Activated T-cell treated with anti-CD3 and anti-CD28 coated beads for 24 hours (primary cell): ENCODE data around the gene PMM2.
"Not testable (repeated sequence)": the region's sequence is repeated elsewhere in the genome, so short reads cannot be mapped to it uniquely, and the experiment has no call there.

ENCODE experiments used
- DNase-seq: peaks from one replicate; pipeline ENCODE4 v3.0.0-alpha.2; 2020; ENCODE audit warnings: low read depth

The PMM2 gene

DNA sequence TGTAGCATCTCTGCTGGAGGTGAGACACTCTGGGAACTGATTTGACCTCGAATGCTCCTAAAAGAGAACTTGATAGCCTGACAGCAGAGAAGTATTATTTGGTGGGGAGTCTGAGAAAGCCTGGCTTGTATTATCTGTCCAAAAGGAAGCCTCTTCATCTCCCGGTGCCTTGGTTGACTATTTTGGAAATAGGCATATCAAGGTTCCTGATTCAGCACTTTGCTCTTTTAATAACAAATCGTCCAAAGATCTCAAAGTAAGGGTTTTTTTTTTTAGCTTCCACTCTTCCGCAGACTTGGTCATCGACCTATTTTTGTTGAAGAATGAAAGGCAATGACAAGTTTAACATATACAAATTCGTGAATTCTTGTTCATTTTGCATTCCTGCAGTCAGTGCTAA is 15.0 kb upstream of the PMM2 start:
- no peak for DNase-seq

- DNase-seq, result no peak
These were observed 12.2 kb upstream of the PMM2 start for GRCh38 chr16:8785408-8785807.

- not testable (repeated sequence) for DNase-seq
These were observed 11.3 kb upstream of the PMM2 start for GRCh38 chr16:8786316-8786715.

DNA sequence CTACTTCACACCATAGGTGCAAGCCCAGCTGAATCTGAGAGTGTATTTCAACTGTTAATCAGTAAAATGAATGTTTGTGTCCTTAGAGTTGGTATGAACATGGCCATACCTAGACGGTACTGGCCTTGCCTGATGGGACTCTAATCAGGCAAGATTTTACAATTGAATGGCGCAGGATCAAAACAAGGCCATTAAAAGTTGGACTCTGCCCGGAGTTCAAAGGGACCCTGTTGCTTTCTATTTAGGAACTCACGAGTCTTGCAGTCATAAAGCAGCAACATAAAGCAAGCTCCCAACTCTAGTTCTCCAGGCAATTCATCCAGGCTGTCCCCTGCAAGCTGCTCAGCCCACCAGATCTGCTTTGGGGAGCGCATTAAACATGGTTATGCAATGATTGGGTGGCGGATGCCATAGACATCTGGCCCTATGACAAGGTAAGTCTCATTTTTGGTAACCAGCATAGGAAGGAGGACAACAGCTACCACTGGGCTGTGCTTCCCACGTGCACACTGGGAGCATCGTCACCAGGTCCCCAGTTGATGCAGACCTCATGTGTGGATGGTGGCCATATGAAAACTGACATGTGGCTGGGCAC is 9.0 kb upstream of the PMM2 start:
- no peak for DNase-seq

DNA sequence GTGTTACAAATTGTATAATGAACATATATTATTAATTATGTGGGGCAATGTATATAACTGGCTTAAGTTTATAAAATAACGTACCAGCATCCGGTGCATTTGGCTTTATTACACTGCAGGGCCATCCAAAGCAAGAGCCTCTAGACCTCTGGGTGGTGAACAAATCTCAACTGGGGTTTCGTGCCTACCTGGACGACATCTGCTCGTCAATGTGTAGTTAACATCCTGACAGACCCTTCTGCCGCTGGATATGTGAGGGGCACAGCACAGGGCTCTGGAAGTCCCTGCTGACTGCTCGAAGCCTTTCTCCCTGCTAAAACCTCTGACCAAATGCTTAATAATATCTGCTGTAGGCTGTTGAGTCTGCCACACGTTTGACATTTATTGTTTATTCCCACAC is 2.5 kb upstream of the PMM2 start:
- no peak for DNase-seq

GRCh38 chr16:8795818-8796217 is 1.8 kb upstream of the PMM2 start:
- DNase-seq, result no peak

DNA sequence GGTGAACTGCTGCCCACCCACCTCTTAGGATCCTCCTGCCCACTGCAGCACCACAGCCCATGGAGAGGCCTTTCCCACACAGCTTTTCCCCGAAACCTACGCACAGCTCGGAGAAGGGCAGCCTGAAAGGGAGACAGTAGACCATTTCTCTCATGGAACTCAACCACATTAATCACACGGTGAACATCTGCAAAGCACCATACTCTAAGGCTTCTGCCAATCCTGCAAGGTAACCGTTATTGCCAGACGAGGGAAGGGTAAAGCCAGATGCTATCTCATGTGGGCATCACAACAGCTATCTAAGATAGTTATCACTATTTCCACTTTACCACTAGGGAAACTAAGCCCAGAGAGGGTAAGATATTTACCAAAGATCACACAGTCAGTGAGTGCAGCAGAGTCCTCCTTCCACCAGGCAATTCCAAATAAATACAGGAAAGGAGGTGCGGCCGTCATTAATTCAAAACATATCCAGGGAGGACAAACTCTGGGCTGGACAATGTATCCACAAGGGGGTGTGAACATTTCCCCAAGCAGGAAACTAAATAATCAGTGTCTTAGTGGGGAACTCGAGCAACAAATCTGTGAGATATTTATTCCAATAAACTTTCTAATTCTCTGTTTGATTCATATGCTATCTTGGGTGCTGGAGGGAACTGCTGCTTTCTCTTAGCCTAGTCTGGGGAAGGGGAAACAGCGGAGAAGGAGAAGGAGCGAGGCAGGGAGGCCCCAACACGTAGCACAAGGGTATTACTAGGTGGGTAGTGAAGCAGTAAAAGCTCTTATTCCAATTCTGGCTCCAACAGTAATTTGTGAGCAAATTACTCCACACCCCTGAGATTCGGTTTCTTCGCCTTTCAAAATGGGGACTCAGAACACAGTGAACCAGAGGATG is 923 bp upstream of the PMM2 start:
- DNase-seq, result no peak

GRCh38 chr16:8798174-8798527 is 512 bp downstream of the PMM2 start:
- DNase-seq, result no peak

DNA sequence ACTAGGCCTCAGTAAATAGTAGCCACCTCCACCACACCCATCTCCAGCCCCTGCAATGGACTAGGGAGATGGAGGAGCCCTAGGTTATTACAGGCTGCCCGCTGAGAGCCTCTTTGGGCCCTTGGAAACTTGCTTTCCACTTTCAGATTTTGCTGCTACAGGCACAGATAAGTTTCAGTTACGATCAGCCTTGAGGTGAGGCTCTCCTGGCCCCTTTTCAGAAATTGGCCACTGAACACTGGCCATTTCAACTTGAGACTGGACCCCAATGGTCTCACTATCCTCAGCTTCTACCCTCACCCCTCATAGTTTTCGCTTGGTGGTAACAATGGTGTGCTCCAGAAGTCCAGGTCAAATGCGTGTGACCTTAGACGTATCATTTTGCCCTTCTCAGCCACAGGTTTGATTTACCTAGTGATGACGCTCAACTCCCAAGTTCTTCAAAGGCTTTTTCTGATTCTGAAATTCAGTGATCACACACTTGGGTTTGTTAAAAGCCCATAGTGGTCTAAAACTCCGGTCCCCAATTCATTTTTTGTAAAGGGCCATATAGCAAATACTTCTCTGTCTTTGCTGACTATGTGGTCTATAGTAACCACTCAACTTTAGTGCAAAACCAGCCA is 1.0 kb downstream of the PMM2 start:
- no peak for DNase-seq

- no peak for DNase-seq
These were observed 4.1 kb downstream of the PMM2 start for GRCh38 chr16:8801701-8802100.

DNA sequence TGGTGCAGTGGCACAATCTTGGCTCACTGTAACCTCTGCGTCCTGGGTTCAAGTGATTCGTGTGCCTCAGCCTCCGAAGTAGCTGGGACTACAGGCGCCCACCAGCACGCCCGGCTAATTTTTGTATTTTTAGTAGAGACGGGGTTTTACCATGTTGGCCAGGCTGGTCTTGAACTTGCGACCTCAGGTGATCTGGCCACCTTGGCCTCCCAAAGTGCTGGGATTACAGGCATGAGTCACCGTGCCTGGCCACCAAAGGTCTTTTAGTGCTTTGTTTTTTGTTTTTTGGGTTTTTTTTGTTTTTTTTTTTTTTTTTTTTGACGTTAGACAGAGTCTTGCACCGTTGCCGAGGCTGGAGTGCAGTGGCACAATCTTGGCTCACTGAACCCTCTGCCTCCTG is 6.1 kb downstream of the PMM2 start:
- DNase-seq, result not testable (repeated sequence)

GRCh38 chr16:8804313-8804712 is 6.7 kb downstream of the PMM2 start:
- DNase-seq, result no peak

DNA sequence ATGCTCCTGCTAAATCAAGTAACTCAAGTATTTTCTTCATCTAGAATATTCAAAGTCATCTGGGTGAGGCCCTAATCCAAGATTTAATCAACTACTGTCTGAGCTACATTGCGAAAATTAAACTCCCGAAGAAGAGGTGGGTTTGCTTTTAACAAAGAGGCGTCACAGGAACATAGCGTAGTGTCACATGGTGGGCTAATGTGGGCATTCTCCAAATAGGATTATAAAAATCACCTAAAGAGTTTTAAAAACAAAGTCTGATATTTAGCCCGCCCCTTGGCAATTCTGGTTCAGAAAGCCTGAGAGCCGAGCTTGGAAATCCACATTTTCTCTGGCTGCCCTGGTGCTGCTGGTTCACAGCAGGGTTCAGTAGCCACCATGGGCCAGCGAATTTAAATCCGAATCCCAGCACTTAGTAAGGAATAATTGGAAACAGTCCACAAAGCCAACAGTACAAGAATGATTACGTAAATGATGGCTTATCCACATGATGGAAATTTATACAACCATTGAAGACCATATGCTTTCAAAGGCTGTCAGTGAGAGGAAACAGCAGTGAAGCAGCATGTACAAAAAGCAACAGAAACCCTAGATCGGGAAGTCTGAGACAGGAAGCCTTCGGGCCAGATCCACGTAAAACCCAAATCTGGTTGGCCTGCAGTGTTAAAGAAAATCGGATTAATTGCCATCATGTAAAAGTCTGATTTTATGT is 8.8 kb downstream of the PMM2 start:
- DNase-seq, result no peak

GRCh38 chr16:8807189-8807588 is 9.6 kb downstream of the PMM2 start:
- no peak for DNase-seq

DNA sequence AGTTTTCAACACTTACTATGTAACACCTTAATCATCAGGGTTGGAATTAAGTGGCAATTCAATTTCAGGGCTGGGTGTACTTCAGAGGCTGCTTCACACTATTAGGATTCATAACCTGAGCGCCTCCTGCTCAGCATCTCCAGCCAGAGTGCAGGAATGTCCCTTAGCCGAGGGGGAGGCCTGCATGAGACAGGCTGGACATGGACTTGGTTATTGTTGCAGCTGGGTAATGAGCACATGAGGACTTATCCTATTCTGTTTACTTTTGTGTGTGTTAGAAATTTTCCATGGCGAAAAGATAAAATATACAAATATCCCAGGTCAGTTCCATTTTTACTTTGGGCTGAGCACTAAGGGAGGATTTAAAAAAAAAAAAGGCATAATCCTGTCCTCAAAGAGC is 10.4 kb downstream of the PMM2 start:
- DNase-seq, result no peak

- DNase-seq, result no peak
These were observed 11.1 kb downstream of the PMM2 start for GRCh38 chr16:8808613-8809353.

GRCh38 chr16:8812162-8812843 is 14.7 kb downstream of the PMM2 start:
- DNase-seq, result no peak

DNA sequence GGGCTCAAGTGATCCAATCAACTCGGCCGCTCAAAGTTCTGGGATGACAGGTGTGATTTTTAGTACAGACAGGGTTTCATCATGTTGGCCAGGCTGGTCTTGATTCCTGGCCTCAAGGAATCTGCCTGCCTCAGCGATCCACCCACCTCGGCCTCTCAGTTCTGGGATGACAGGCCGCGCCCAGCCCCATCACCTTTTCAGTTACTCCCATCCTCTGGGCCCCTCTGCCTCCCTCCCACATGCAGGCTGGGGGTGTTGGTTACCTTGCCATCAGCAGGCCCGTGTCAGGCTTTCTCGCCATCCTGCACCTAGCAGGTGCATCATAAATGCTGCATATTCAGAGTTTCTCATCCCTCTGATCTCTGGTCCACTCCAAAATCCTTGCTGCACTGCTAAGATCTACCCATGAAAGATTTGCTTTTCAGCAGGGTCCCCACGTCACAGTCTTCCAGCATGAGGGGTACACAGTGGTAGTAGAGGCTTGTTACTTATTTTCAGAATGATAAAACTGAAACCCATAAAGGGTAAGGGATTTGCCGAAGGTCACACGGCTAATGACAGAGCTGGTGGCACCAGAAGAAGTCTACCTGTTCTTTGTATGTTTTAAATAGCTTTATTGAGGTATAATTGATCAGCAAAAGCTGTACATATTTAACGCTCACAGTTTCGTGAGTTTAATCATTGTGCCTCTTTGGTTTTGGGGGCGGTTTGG is 16.6 kb downstream of the PMM2 start:
- DNase-seq, result no peak

GRCh38 chr16:8816967-8817655 is 19.5 kb downstream of the PMM2 start:
- DNase-seq, result no peak
